GM21381 (cell line): ENCODE data around the gene CD248.
A peak's percentile ranks its signal among the peaks of the same experiment; 100 is the strongest.
"Not testable (repeated sequence)": the region's sequence is repeated elsewhere in the genome, so short reads cannot be mapped to it uniquely, and the experiment has no call there.

ENCODE experiments used
- ATAC-seq: cut with Tn5 transposase; IDR thresholded peaks from one replicate; pipeline ENCODE4 v1.9.1; 2021; ENCODE audit warnings: mild to moderate bottlenecking, moderate library complexity; ENCODE audit not compliant: unreplicated experiment

Gene CD248

DNA sequence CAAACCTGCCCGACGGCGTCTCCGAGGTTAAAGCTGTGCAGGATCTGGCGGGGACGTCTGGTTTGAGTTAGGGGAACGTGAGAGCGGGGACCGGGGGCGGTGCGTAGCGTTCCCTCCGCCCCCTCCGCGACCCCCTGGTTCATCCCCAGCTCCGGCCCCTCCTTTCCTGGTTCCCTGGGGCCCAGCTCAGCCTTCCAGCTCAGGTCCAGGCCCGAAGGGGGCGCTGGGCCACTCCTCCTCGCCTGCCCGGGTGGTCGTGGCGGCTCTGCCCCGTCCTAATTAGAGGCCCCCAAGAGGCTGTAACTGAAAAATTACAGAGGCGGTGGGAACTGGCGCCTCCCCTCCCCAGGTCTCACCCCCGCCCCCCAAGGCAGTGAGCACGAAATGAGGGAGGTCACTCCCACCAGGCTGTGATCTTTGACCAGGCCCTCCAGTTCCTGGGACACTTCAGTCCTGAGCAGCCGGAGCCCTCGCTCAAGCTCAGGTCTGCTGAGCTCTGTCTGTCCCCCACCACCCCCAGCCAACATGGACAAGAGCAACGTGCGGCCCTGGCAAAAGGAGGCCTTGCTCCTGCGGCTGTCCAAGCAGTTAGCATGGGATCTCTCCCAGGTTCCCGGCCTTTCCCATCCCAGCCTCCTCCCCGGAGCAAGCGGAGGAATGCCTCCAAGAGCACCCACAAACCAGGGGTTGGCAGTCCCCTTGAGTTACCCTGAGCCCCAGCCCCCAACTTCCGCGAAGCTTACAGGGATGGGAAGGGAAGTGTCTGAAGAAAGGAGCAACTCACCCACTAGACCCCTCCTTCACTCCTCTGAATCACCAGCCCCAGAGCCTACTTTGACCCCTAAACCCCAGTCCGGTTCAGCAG is 3.3 kb downstream of the CD248 start:
- no peak for ATAC-seq

DNA sequence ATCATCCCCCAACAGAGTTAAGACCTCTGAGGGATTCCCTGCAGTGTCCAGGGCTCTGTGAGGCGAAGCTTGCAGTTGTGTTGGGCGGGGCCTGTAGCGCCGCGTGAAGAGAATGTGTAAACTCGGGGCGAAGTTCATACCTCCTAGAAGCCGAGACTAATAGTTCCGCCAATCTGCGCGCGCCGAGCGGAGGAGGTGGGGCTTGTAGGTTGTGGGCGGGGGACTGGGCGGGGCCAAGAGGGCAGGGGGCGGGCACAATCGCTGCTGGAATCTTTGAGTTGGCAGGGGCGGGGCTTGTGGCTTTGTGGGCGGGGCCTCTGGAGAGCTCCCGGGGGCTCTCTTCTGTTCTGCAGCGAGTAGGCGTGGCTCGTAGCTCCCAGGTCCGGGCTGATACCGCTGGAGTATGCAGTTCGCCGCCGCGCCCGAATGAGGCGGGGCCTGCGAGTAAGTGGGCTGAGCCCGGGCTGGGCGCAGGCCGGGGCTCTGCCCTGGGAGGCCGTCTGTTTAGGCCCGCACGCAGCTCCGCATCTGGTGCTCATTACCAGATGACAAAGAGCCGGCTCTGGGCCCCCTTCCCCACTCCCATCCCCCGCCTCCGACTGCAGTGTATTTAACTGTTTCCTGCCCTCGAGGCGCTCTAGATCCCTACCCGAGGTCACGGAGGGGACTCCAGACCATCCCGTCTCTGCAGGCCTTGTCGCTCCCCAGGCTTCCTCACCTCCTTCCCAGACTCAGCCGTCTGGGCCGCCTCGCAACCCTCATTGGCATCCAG is 4.1 kb downstream of the CD248 start:
- ATAC-seq: peak; percentile 43

DNA sequence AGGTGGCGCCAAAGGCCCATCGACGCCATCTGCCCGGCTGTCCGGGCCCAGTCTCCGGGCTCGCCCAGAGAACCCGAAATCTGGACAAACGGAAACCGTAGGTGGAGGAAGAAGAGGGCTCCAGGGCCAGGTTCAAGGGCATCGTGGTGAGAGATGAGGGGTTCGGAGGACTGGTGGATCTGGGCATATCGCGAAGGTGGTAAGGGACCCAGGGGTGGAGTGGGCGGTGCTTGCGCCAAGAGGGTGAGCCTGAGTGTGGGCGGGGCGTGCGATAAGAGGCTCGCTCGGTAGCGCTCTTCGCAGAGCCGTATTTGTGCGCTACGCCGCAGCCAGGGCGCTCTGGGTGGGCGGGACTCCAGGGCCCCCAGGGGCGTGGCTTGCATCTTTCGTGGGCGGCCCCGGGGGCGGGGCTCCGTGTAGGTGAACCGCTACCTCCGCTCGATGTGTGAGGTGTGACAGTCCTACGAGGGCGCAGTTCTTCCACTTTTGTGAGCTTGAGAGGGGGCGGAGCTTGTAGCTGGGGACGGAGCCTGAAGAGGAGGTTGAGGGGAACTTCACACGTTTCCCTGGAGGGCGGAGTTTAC is 4.8 kb downstream of the CD248 start:
- peak; percentile 74 for ATAC-seq

DNA sequence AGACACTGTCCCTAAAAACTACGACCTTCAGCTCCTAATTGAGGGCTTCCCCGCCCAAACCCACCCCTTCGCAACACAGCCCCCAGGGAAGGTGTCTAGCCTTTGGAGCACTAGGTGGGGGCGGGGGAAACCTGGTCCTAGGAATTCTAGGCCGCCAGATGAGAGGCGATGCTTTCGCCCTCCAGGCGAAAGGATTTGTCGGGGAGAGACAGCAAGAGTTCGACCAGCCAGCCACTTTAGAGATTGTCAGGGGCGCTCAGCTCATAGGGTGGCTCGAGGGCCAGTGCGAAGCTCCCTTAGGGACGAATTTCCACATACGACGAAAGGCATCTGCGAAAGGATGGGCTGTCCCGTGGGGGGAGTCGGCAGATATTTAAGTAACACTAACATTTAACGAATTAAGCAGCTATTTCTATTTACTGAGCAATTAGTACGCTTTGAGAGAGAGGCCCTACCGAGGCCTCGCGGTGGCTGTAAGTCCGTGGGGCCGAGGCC is 5.3 kb downstream of the CD248 start:
- ATAC-seq: no peak

DNA sequence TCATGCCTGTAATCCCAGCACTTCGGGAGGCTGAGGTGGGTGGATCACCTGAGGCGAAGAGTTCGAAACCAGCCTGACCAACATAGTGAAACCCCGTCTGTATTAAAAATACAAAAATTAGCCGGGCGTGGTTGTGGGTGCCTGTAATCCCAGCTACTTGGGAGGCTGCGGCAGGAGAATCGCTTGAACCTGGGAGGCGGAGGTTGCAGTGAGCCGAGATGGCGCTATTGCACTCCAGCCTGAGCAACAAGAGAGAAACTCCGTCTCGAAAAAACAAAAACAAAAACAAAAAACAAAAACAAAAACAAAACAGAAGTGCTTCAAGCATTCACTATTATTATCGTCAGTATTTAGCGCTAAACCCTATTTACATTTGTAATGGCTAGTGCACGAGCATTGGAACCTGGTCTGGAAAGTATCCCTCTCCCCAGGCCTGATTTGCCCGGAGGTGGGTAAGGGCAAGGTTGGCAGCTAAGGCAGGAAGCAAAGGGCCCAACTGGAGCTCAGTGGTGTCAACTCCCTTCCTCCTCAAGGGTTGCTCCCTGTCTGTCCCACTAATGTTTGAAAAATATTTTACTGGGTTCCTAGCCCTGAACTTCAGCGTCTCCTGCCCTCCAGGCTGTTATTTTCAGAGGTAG is 5.9 kb downstream of the CD248 start:
- not testable (repeated sequence) for ATAC-seq

DNA sequence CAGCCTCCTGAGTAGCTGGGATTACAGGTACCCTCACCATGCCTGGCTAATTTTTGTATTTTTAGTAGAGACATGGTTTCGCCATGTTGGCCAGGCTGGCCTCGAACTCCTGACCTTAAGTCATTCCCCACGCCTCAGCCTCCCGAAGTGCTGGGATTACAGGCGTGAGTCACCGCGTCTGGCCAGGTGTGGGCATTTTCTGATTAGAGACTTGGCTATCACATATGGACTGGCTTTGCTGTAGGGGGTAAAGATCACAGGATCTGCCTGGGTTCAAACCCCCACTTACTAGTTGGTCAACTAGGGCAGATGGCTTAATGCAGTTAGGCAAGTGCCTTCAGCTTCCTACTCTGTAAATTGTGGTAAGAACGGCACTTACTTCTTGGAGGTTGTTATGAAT is 6.5 kb downstream of the CD248 start:
- ATAC-seq: no peak

DNA sequence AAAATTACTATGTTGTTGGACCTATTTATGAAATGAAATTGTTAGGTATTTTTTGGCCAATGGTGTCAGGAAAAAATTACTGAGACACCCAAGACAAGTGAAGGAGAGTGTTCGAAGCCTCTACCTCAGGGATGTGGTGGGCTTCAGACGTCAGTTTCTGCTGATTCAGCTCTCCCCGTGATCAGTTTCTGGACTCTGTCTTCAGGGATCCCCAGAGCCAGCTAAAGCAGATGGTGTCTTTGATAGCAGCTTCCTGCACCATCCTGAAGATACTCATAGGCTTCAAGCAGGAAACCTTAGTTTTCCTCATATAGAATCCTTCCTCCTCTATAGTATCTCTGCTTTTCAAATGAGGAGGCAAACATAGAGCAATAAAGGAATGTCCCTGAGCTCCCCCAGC is 7.4 kb downstream of the CD248 start:
- ATAC-seq: no peak

DNA sequence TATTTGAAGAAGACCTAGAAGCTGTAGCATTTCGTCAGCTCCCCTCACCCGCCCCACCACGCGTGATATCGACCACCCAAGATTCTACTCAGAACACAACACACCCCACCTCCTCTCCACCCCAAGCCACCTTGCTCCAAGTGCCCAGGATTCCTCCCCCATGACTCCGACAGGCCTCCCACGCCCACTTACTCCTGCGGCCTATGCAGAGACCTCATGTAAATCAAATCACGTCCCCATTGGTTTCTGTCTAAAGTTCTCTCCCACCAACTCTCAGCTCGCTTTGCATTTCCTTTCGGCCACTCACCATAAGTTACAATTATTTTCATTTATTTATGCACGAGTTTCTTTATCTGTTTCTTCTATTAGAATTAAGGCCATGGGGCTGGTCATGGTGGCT is 14.2 kb downstream of the CD248 start:
- ATAC-seq: no peak

DNA sequence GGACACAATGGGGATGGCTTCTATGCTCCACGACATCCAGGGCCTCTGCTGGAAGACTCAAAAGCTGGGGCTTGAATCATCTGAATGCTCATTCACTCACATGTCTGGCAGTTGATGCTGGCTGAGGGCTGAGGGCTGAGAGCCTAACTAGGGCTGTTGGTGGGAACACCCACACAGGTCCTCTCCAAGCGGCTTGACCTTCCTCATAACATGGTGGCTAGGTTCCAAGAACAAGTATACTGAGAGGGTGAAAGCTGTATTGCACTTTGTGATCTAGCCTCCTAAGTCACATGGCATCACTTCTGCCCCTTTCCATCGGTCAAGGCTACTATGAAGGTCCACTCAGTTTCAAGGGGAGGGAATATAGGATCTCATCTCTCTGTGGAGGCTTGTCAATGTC is 17.7 kb downstream of the CD248 start:
- no peak for ATAC-seq

DNA sequence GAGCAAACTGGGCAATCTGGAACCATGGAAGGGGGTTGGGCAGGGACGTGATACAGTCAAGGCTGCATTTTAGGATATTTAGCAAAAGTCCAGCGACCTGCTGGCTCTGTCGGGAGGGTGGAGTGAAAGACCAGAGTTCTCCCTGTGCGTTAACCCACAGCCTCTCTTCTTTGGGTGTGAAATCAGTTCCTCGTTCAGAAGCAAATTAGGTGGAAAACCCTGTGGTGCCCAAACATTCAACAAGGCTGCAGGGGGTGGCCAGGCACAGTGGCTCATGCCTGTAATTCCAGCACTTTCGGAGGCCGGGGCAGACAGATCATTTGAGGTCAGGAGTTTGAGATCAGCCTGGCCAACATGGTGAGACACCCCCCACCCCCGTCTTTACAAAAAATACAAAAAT is 19.2 kb downstream of the CD248 start:
- no peak for ATAC-seq

DNA sequence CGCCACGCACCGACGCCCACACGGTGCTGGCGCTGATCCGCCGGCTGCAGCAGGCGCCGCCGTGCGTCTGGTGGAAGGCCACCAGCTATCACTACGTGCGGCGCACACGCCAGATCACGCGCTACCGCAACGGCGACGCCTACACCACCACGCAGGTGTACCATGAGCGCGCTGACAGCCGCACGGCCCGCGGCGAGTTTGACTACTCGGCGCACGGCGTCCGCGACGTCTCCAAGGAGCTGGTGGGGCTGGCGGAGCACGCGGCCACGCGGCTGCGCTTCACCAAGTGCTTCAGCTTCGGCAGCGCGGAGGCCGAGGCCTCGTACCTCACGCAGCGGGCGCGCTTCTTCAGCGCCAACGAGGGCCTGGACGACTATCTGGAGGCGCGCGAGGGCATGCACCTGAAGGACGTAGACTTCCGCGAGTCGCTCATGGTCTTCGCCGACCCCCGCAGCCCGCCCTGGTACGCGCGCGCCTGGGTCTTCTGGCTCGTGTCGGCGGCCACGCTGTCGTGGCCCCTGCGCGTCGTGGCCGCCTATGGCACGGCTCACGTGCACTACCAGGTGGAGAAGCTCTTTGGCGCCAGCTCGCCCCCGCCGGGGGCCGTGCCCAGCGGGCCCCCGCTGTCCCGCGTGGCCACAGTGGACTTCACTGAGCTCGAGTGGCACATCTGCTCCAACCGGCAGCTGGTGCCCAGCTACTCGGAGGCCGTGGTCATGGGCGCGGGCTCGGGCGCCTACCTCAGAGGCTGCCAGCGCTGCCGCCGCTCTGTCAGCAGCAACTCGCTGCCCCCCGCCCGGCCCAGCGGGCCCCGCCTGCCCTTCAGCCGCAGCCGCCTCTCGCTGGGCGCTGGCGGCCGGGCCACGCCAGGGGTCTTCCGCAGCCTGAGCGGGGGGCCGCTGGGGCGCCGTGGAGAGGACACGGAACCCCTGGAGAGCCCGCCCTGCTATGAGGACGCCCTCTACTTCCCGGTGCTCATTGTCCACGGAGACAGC is 21.9 kb downstream of the CD248 start:
- no peak for ATAC-seq

DNA sequence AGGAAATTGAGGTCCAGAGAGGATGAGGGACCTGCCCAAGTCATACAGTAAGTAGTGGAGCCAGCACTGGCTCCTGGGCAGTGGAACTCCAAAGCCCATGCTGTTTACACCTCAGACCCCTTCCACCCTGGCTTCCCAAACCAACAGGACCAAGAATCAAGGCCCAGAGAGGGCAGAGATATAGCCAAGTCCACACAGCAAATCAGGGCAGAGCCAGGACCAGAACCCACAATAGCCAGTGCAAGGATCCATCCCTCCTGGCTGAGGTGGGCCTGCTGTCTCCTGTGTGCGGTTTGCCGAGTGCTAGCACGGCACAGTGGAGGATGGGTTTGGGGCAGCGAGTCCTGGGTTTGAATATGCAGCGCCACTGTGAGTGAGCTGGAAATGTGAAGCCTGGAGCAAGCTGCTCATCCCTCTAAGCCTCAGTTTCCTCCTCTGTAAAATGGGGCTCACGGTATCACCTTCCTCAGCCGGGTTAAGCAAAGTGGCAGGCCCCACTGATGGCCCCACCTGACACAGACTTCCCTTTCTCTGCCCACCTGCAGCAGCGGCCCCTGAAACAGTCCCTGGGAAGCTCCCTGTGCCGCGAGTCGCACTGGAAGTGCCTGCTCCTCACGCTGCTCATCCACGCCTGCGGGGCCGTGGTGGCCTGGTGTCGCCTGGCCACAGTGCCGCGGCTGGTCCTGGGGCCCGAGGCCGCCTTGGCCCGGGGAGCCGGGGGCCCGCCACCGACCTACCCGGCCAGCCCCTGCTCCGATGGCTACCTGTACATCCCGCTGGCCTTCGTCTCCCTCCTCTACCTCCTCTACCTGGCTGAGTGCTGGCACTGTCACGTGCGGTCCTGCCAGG is 22.8 kb downstream of the CD248 start:
- ATAC-seq: no peak

DNA sequence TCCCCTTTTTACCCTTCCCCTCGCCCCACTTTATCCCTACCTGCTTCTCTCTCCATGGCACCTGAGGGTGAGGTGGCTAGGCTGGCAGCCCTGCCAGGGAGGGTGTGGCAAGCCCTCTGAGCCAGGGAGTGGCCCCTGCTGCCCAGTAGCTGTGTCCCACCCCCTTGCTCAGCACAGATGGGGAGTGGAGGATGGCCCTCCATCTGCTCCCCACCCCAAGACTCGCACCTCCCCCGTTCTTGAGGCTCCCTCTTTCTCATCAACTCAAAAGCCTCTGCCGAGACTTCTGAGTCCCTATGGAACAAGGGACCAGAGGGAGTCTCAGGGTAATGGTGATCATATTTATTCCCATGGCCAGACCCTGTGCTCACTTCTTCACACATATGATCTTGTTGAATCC is 23.5 kb downstream of the CD248 start:
- ATAC-seq: no peak

DNA sequence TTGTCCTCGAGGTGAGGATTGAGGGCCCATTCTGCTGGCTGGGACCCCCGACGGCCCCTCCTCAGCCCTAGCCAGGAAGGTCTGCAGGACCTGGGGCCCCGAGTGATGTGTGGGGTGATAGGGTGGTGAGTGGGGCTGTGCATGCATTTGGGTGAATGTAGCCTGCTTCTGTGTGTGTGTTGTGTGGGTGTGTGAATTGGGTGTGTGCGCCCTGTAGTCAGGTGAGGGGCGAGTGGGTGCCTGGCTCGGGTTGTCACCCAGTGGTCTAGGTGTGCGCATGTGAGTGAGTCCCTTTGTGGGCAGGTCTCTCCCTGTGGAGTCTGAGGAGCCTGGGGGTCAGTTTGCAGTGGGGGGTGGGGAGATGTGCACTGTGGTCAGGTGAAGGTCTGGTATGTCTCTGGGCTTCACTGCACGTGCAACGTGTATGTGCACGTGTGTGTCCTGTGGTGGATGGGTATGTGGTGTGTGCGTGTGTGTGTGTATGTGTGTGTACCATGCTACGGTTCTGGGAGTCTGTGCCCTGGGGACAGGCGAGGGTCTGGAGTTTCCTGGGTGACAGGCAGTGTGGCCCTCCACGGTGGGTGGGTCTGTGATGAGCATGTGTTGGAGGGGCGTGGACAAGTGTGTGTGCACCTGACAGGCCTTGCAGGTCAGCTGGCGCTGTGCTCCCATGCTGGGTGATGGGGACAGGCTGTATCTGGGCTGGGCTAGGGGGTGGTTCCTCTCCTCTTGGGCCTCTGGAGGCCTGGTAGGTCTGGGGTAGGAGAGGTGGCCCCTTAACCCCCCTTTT is 24.1 kb downstream of the CD248 start:
- no peak for ATAC-seq

DNA sequence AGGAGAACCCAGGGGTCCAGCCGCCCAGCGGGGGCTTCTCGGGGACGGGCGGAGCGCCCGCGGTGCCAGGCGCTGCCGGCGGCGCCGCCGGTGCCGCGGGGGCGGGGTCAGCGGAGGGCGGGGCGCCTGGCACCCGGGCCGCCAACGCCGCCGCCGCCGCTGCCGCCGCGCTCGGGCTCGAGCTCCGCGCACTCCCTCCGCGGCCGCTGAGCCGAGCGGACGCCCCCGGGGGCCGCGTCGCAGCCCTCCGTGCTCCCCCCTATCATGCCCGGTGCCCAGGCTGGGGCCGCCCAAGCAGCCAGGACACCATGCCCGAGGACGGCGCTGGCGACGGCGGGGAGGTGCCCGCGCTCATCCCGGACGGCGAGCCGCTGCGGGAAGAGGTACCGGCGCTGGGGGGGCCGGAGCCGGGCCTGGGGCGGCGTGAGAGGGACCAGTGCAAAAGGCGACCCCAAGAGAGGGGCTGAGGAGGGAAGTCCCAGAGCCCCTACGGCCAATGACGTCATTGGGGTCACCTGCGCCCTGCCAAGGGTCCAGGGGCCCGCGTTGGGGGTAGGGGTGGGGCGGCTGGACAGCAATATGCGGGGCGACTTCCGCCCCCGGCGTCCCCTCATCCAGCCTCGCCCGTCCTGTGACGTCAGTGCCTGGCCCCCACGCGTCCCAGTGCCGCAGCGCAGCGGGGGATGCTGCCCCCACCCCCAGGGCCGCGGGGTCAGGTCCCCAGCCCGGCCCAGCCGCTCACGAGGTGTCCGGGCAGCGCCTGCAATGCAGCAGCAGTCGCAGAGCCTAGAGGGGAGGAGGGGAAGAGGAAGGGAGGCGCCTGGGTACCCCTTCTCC is 24.9 kb downstream of the CD248 start, which contains the start of gene TMEM151A:
TMEM151A (plus strand) TSS at position 189 of the 837 bp plus-strand sequence; CDS start at position 309, 120 bp downstream.
- ATAC-seq: no peak

DNA sequence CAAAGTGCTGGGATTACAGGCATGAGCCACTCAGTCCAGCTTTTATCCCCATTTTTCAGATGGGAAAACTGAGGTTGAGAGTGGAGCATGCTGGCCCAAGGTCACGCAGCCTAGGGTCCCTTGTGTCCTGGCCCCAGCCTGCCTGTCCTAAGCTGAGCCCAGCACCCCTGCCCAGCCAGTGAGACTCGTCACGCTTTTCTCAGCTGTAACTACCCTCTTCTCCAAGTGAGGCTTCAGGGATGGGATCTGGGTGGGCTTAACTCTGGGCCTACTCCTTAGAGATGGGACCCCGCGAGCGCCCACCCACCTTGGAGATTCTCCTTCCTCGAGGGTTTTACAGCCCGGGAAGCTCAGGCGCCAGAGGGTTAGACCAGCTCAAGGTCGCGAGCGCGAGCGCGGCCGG is 25.5 kb downstream of the CD248 start:
- ATAC-seq: no peak

DNA sequence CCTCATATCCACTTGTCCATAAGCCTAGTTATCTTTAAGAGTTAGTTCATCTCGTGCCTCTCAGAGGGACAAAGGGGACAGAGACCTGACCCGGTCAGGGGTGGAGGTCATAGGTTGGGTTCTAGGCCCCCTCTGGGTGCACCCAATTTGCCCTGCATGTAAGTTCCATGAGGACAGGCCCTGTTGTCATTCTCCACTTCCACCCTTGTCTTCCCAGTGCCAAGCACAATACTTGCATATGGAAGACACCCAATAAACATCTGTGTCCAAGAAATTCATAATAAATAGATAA is 26.6 kb downstream of the CD248 start:
- ATAC-seq: no peak
